Measurements from ENCODE around the gene GRK3.

The GRK3 gene

DNA sequence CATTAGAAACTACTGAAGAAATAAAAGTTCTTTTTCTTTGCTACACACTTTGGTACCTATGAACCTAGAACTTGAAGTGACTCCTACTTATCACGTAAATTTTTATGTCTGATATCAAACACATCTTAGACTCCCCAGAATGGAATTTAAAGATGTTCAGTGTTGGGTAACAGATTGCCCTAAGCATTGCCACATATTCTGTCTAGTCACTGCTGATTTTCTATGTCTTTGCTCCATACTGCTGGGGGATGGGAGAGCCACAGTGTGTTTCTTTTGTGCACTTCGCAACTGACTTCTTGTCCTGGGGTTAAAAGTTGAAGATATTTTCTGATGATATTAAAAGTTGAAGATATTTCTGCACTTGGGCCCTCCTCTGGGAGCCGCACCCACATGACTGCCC, 158.2 kb downstream of the GRK3 start:
- DNase-seq (ENCODE audit: low read depth in 1 of 2, low spot score in 1 of 2): no peak

DNA sequence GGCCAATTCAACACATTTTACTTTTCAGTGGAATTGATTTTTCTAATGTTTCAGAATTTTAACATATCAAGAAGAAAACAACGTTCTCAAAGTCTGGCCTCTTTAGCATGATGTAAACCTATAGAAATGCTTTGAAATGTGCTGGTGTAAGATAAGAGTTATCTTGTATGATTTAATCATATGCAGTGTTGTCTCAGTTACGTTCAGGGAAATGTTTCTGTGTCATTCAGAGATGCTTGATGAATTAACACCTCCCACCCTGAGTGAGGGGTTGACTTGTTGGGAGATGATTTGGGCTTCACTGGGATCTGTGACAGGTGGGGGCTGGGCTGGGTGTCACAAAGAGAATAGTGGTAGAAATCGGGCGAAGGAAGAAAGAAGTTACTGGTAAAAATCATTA, 161.8 kb downstream of the GRK3 start:
- DNase-seq (ENCODE audit: low read depth in 1 of 2, low spot score in 1 of 2): no peak

DNA sequence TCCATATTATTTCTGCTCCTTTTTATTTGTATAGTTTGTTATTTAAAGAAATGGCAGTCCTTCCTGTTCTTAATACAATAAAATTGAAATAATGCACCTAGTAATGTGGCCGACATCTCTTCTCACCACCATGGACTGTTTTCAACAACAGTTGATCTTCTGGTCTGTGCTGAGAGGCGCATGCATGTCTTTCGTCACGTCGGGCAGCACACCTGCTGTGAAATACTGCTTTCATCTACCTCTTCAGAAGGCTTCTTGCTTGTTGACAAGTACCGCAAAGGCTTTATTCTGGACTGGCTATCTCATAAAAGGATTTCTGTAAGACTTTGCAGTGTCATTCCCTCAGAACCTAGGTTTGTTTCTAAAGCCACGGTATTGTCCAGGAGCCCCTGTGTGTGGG, 163.6 kb downstream of the GRK3 start:
- DNase-seq (ENCODE audit: low read depth in 1 of 2, low spot score in 1 of 2): no peak

DNA sequence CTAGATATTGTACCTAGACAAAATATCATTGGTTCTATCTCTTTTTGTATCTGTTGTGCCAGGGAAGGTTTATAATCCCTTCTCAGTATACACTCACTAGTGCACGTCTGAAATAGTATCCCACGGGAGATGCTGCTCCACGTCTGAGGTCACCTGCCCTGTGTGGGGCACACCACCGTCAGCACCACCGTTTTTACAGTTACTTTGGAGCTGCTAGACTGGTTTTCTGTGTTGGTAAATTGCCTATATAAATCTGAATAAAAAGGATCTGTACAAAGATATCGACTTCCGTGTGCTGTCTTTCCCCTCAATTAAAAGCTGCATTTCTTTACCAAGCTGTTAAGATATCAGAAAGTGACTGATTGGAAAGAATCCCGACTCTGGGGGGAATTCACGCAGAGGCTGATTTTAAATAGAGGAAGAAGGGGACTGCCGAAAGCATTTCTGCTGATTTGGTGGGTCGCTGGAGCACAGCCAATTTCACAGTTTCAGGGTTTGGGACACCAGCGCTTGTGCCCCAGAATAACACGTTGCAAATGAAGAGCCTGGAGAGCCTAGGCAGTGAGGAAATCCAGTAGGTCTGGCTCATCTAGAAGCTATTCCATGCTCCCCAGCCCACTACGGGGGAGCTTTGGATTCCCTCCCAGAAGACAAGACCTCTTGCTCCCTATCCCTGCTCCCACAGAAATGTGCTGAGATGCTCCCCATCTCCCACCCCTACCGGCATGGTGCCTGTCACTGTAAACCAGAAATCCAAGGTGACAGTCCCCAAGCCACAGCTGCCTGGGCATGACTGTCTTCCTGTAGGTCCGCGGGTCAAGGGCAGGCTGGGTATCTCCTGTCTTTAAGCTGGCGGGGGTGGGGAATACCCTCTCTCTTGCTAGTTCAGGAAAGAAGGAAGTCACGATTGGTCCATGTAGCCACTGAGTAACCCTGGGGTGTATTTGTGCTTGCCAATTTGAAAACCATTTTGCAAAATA, 164.8 kb downstream of the GRK3 start:
- DNase-seq (ENCODE audit: low read depth in 1 of 2, low spot score in 1 of 2): no peak

DNA sequence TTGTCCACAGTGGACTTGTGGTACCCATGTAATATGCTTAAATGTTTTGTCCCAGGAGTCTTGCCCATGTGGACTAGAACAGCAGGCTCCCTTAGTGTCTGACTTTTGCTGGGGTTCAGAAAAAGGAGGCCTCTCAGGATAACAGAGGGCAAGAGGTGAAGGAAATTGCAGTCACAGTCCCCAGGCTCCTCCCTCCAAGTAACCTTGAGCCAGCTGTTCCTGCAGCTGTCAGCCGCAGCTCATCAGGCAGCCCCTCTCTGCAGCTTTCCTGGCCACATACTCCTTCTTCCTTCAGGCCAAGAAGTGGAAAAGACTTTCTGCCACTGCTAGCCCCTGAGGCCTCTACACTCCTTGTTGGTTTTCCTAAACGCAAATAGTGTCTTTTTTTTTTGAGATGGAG, 171.2 kb downstream of the GRK3 start:
- no peak for DNase-seq (ENCODE audit: low read depth in 1 of 2, low spot score in 1 of 2)

DNA sequence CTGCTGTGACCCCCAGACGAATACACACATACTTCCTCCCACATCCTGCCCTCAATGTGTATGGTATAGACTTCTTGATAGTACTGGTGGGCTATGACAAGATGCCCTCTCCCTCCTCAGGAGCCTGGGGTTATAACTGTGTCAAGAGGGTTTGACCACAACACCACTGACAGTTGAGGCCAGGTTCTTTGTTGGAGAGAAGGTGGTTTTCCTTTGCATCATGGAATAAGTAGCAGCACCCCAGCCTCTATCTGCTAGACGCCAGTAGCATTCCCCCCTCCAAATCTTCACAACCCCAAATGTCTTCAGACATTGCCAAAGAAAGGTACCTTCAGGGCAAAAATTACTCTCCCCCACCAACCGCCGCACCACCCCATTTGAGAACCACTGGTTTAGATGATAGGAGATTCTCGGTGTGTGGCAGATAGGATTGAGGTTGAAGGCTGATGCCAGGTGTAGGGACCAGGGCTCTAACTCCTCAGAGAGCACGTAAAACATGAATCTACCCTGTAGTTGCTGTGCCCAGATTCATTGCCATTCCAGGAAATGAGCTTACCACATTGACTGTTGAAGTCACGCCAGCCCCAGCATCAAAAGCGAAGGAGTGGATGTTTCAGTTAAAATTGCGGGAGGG, 172.0 kb downstream of the GRK3 start:
- no peak for DNase-seq (ENCODE audit: low read depth in 1 of 2, low spot score in 1 of 2)

DNA sequence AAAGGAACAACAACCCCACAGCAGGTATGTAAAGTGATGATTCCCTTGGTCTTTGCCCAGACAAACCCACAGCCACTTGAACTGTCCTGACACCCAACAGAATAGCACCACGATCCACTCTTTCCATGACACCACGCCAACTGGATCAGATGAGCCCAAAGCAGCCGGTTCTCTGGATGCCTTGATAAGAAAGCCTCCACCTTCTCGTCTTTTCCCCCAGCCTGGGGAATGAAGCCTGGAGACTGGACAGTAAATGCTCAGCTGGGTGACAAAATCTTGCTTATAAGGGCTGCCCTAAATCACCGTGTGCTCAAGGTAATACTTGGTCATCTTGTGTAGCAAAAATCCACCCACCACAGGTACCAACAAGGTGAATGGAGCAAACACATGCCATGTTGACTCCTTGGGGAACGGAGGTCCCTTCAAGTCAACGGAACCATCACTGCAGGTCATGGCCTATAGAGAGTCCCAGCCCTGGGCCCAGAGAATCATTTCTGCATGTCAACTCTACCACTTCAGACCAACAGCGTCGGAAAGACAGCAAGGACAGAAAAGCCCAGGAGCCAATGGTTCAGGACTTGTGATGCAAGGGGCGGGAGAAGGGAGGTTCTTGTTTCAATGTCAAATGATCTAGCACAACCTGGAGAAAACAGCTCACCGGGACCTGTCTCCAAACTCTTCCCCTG, 175.3 kb downstream of the GRK3 start:
- DNase-seq (ENCODE audit: low read depth in 1 of 2, low spot score in 1 of 2): no peak

DNA sequence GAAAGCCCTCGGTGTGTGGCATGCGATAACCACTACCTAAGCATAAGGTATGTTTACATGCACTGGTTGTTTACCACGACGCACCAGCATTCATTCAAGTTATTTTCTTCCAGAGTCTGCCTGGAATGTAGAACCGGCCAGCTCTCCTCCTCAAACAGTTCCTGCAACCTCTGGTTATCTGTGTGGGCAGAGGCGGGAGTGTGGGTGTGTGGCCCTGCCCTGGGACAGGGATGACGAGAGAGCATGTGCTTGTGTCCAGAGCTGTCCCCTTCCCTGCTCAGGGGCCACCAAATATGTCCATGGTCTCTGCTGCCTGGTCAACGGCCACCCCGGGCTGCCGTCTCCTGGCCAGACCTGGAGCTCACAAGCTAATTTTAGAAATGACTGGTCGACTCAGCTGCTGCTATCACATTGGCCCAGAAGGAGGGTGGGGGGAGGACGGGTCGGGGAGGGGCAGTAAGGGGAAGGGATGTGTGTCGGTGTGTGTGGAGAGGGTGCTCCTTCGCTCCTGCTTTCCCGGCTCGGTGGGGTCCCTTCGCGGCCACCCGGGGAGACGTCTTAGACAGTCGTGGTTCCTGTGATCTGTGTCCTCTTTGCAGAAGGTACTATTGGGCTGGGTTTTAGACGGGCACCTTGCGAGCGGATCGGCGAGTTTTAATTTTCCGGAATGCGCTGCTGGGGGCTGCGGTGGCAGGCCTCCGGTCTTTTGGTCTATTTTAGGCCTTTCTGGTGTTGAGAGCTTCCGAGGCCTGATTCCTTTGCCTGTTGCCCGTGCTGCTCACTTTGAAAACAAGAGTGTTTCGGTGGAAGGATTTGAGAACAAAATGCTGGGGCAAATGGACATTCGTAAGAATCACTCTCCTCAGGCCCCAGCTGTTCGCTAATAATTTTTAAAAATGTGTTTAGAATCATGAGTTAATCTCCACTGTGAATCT, 177.5 kb downstream of the GRK3 start, which contains the start of gene MYO18B:
Gene MYO18B, plus strand, starts transcription at position 497 of the 935 bp plus-strand sequence. CDS start 18,905 bp downstream, outside the sequence.
- DNase-seq (ENCODE audit: low read depth in 1 of 2, low spot score in 1 of 2): no peak

DNA sequence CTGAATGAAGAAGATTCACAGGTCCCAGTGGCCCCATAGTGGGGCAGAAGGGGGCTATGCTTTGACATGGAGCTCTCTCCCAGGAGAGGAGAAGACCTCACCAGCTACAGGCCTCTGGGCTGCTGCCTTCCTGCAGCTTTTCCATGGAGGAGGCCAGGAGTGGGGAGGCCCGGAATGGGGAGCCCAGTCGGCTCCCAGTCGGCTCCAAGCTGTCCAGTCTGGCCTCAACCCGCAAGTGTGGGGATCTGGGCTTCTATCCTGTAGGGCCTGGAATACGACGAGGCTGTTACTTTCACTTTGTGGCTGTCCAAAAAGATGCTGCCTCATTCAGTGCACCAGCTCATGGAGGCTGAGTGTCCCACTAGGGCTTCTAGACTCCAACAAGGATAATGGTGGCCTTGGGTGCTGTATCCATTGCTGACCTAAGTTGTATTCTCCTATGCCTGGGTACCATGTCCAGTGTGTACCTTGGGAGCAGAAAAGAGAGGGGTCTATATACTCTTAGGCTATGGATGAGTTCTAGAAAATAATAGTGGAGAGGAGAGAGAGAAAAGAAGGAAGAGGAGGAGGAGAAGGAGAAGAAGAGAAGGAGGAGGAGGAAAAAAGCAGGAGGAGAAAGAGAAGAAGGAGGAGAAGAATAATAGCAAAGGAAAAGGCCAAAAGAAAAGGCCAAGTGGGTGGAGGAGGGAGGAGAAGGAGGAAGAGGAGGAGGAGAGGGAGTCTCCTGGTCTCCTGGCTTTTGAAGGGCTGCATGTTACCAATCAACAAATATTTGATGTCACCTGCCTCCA, 178.6 kb downstream of the GRK3 start:
- no peak for DNase-seq (ENCODE audit: low read depth in 1 of 2, low spot score in 1 of 2)

DNA sequence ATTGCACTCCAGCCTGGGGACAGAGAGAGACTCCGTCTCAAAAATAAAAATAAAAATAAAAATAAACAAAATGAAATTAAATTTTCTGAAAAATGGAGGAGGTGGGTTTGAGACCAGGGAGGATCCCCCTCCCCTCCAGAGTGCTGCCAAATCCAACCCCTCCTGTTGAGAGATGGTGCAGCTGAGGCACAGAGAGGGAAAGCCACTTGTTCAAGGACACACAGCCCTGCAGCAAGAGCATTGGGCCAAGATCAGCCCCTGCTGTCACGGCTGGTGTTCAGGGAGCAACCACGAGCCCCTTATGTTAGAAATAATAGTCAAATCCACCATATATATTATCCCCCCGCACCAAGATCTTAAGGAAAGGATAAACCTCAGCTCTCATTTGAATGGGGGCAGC, 180.2 kb downstream of the GRK3 start:
- no peak for DNase-seq (ENCODE audit: low read depth in 1 of 2, low spot score in 1 of 2)

DNA sequence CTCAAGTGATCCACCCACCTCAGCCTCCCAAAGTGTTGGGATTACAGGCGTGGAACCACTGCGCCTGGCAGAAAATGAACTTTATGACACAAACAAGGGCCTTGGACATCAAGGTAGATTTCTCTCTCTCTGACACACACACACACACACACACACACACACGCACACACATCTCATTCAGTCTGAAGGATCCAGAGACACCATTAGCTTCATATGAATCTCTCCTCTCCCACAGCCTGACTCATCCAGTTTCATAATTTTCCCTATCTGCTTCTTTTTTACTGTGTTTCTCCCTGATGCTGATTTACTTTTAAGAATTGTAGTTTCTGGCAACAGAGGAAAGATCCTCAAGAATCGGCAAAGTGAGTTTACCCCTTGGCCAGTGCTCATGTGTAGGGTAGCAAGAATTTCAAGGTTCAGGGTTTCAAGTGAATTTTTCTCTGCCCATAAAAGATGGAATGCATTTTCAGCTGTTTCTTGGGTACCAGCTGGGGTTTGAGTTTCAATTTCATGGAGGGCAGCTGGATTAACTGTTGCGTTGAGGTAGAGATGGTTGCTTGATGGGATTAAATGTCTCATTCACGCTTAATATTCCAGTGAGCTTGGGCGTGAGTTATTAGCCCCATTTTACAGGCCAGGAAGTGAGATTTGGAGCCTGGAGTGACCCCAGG, 181.0 kb downstream of the GRK3 start:
- DNase-seq (ENCODE audit: low read depth in 1 of 2, low spot score in 1 of 2): no peak

DNA sequence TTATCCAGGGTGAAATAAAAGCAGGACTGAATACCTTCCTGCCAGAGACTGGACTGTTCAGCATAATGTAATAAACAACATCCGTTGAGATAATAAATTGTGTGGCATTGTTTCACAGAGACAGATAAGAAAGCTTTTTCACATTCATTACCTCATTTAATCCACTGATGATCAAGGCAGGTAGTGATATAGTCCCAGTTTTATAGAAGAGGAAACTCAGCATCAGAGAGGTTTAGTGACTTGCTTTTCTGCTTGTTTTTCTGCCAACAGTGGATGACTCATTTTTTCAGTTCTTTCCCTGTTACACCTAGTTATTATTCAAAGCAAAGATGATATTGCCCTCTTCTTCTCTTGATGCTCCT, 181.5 kb downstream of the GRK3 start:
- no peak for DNase-seq (ENCODE audit: low read depth in 1 of 2, low spot score in 1 of 2)

DNA sequence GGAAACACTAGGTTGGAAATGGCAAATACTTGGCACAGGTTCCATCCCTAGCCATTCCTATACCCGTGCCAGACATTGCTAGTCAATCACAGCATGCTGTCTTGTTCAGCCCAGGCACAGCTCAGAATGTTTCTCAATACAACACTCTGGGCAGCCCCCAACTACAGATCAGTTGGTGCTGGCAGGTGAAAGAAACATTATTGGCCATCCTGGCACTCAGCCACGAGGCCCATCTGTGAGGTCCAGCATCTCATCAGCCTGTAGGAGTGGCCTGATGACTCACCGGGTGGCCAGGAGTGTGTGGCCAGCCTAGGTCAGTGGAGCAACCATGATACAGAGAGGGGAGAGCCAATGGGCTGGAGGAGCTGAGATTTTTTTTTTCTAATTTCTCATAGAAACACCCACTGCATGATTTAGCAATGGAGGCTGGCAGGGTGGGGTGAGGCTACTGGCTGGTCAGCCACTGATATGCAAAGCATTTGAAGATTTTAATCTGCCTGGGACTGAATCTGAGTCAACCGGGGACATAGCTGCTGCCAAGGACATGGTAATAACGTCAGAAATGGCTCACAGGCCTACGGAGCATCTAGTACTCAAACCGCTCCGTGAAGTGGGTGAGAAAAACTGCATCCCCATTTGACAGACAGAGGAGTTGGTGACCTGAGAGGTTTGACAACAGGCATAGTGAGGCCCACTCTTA, 182.9 kb downstream of the GRK3 start:
- DNase-seq (ENCODE audit: low read depth in 1 of 2, low spot score in 1 of 2): no peak

DNA sequence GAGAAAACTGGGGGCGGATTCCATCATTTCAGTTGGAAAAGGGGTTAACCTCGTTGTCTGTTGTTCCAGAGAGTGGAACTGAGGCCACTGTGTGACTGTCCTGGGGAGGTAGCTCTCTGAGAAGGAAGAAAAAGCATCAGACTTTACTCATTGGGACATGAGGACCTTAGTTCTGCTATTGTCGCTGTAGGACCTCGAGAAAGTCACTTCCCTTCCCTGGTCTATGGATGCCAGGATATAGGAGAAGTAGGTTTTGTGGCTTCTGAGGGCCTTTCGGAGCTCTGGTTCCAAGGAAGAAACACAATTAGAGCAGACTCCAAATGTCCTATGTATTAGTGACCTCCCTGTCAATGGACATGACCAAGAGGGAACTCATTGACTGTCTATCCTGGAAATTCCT, 183.7 kb downstream of the GRK3 start:
- no peak for DNase-seq (ENCODE audit: low read depth in 1 of 2, low spot score in 1 of 2)

DNA sequence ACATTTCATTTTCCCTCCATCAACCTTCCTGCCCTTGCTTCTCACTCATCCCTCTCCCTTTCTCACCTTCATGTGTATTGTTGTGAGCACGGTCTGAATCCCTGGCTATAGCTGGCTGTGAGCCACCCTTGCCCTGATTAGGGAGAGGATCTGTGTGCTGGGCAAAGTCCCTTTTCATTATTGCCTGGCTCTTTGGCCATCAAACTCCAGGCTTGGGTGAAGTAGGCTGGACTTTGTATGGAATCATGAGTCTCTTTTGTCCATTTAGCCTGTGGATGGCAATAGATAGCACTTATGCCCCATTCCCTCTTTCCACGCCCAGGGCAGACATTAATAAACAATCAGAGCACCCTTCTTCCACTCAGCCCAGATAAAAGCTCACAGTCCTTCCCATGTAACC, 184.2 kb downstream of the GRK3 start:
- DNase-seq (ENCODE audit: low read depth in 1 of 2, low spot score in 1 of 2): no peak

DNA sequence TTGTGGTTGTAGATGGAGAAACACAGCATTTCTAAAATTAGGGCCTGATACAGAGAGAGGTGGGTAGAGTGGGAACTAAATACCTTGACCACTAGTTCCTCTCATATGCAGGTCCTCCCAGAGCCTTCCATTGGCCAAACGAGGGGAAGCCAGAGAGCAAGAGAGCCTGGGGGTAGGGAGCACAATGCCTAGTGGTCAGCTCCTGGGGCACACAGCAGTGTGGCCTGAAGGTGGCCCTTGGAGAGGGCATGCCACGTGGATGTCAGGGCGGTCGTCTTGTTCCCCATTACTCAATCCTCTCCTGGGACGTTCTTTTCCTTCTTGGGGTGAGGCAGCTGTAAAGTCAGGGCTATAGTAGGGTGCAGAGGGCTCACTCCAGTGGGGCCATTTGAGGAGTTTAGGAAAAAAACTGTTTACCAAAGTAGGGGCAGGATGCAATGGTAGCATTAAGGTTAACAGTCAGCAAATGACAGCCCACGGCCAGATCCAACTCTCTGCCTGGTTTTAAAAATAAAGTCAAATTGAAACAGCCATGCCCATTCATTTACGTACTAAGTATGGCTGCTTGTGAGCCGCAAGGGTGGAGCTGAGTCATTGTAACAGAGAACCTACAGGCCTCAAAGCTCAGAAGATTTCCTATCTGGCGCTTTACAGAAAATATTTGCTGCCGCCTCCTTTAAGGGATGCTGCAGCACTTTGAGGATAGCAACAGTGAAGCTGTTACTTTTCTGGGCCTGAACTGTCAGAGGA, 185.1 kb downstream of the GRK3 start:
- peak in 1 of 2 donors; percentile 27 for DNase-seq (ENCODE audit: low read depth in 1 of 2, low spot score in 1 of 2)

DNA sequence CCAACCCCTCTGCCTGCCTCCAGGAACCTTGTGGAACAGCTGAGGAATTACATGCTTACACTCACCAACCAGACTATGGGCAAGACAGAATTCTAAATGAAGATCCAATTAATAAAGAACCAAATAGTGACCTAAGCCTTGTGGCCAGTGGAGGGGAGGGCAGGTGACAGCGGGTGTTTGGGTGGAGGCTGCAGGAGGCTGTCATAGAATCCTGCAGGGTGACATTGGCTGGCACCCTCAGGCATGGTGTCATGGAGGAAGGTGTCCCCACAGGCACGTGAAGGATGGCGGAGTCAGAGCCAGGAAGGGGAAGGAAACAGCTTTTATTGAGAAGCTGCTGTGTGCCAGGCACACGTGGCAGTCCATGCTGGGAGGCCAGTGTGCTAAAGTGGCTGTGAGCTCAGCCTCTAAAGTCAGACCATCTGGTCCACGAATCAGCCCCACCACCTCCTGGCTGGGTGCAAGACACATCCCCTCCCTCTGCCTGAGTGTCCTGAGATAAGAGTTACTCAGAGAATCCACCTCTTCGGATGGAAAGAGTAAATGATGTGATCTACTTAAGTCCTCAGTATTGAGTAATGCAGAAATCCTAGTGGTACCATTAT, 186.2 kb downstream of the GRK3 start:
- no peak for DNase-seq (ENCODE audit: low read depth in 1 of 2, low spot score in 1 of 2)

DNA sequence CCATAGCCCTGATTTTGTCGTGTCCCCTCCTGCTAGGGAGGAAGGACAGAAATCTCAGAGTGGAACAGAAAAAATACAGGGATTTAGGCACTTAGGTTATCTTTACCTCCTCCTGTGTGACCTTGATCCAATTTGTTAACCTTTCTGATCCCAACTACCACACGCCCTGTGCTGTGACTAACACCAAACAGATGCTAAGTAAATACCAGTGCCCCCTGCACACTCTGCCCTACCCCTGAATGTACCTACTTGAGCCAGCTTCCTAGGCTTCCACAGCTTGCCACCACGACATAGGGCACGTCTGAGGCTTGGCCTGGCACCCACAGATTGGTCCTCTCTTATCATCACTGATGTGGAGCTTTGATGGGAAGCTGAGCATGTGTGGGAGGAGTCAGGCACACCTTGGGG, 186.7 kb downstream of the GRK3 start:
- DNase-seq (ENCODE audit: low read depth in 1 of 2, low spot score in 1 of 2): no peak

All from activated CD4-positive, alpha-beta T cell treated with anti-CD3 and anti-CD28 coated beads, Interleukin-2, amount 50 U/mL, for 24 hours (primary cell).